GM23248 (cell line): Measurements from ENCODE around the gene TRDN. TPM values are rescaled to one million over a fixed set of nuclear protein-coding genes. Genes with fewer than 3 reads are reported as not detected.

Source experiments
- DNase-seq: peaks from one replicate; pipeline ENCODE4 v3.0.0-alpha.2; 2015
- H2AFZ ChIP-seq: fragments of 200-600 bp; sonication (generic); 2 replicates; pipeline ENCODE4 v1.6.1; 2016; ENCODE audit warnings: antibody characterized with exemption
- H3F3A ChIP-seq: fragments of 200-600 bp; sonication (generic); 2 replicates; pipeline ENCODE4 v1.6.1; 2016; ENCODE audit warnings: mild to moderate bottlenecking, antibody characterized with exemption, mixed run types; ENCODE audit not compliant: insufficient read depth
- H3K27ac ChIP-seq: fragments of 200-600 bp; sonication (generic); 2 replicates; pipeline ENCODE4 v1.5.1; 2016; ENCODE audit warnings: mild to moderate bottlenecking
- H3K27me3 ChIP-seq: fragments of 200-600 bp; sonication (generic); replicated peaks from 2 replicates; pipeline ENCODE4 v1.6.1; 2016; ENCODE audit warnings: mild to moderate bottlenecking; ENCODE audit not compliant: insufficient read depth
- H3K36me3 ChIP-seq: fragments of 200-600 bp; sonication (generic); 2 replicates; pipeline ENCODE4 v1.6.1; 2016; ENCODE audit warnings: low read depth, mild to moderate bottlenecking
- H3K4me1 ChIP-seq: fragments of 200-600 bp; sonication (generic); 2 replicates; pipeline ENCODE4 v1.6.1; 2016; ENCODE audit warnings: mild to moderate bottlenecking; ENCODE audit not compliant: insufficient read depth
- H3K4me2 ChIP-seq: fragments of 200-600 bp; sonication (generic); one replicate; pipeline ENCODE4 v1.6.1; 2016; ENCODE audit warnings: mild to moderate bottlenecking; ENCODE audit not compliant: unreplicated experiment
- H3K4me3 ChIP-seq: fragments of 200-600 bp; sonication (generic); 2 replicates; pipeline ENCODE4 v1.5.1; 2016; ENCODE audit warnings: mild to moderate bottlenecking
- H3K79me2 ChIP-seq: fragments of 200-600 bp; sonication (generic); 2 replicates; pipeline ENCODE4 v1.6.1; 2016; ENCODE audit warnings: mild to moderate bottlenecking; ENCODE audit not compliant: insufficient read depth
- H3K9ac ChIP-seq: fragments of 200-600 bp; sonication (generic); 2 replicates; pipeline ENCODE4 v1.6.1; 2016; ENCODE audit warnings: mild to moderate bottlenecking
- H3K9me2 ChIP-seq: fragments of 200-600 bp; sonication (generic); 2 replicates; pipeline ENCODE4 v1.6.1; 2016; ENCODE audit warnings: mixed run types, mild to moderate bottlenecking, moderate library complexity; ENCODE audit not compliant: insufficient read depth
- H3K9me3 ChIP-seq: fragments of 200-600 bp; sonication (generic); one replicate; pipeline ENCODE4 v1.6.1; 2017; ENCODE audit warnings: low read depth
- H4K20me1 ChIP-seq: fragments of 200-600 bp; sonication (generic); 2 replicates; pipeline ENCODE4 v1.6.0; 2016; ENCODE audit not compliant: insufficient read depth
- EZH2 ChIP-seq: fragments of 200-600 bp; sonication (generic); IDR thresholded peaks from 2 replicates; pipeline ENCODE4 v1.6.1; 2018; ENCODE audit warnings: antibody characterized with exemption, mild to moderate bottlenecking; ENCODE audit not compliant: insufficient read depth, poor library complexity, severe bottlenecking
- EZH2phosphoT487 ChIP-seq: fragments of 200-600 bp; sonication (generic); IDR thresholded peaks from 2 replicates; pipeline ENCODE4 v1.6.1; 2018; ENCODE audit warnings: antibody characterized with exemption, moderate library complexity, mild to moderate bottlenecking, low read depth; ENCODE audit not compliant: insufficient read depth
- WGBS, 2 experiments: methylation state at CpG; one replicate each; pipeline ENCODE4 v1.1.6; 2015 to 2017; ENCODE audit warnings: low lambda C conversion rate in 2 of 2, low coverage in 1 of 2; ENCODE audit errors: missing lambda C conversion rate in 2 of 2; 5-methylcytosine and 5-hydroxymethylcytosine counted together
- in situ Hi-C: fragments of 300-500 bp; cut with MboI; formaldehyde crosslinking; loops from 2 replicates; pipeline ENCODE4 v1.15.0; 2020
- polyA plus RNA-seq: library from polyadenylated mRNA; unstranded; fragments of >200 nt; fragmentation: Nextera tagmentation; extraction: Ambion mirVana; gene quantifications from 2 replicates; pipeline ENCODE4 v1.2.1, GENCODE V29; 2016
- total RNA-seq: library from RNA; depleted of rRNA; stranded (reverse); fragments of >200 nt; shearing (Covaris generic); gene quantifications from 2 replicates; pipeline ENCODE4 v1.2.3, GENCODE V29; 2014

Gene TRDN
- total and polyA plus RNA-seq, 2 experiments from 2014 or later, result not detected

- 40 to 54% methylated on average over 3 of the region's 3 CpGs for WGBS, 2 experiments
- in situ Hi-C loops, result no loop called here
Measured at GRCh38 chr6:123213921-123214320, 422.8 kb downstream of the TRDN start.

GRCh38 chr6:123211777-123212545, 424.8 kb downstream of the TRDN start:
- no peaks in the 10 kb centered on the region for H3K9me2 ChIP-seq
- H3K9me3 ChIP-seq, result peaks cover 5% of the 10 kb centered on the region
- H4K20me1 ChIP-seq, result no peaks in the 10 kb centered on the region
- in situ Hi-C loops, result no loop called here
- H3K36me3 ChIP-seq, result no peaks in the 10 kb centered on the region
- H3K4me2 ChIP-seq, result no peak overlapping the region
- no peak for DNase-seq
- H3K27ac ChIP-seq, result no peak overlapping the region
- no peaks in the 10 kb centered on the region for H3K27me3 ChIP-seq
- no peak overlapping the region for H2AFZ ChIP-seq
- 29 to 37% methylated on average over 4 of the region's 4 CpGs for WGBS, 2 experiments
- H3K9ac ChIP-seq, result no peak overlapping the region
- H3K4me1 ChIP-seq, result no peaks in the 10 kb centered on the region
- H3F3A ChIP-seq, result no peaks in the 10 kb centered on the region
- H3K4me3 ChIP-seq, result no peak overlapping the region
- H3K79me2 ChIP-seq, result no peaks in the 10 kb centered on the region
- TF ChIP-seq EZH2phosphoT487 (no peak), EZH2 (no peak)

More at GRCh38 chr6:123213921-123214320, 422.8 kb downstream of the TRDN start:
- Histone ChIP-seq H3K27ac (no peak overlapping the region), H3K36me3 (no peaks in the 10 kb centered on the region), H3K4me2 (no peak overlapping the region), H4K20me1 (no peaks in the 10 kb centered on the region), H3F3A (no peaks in the 10 kb centered on the region), H3K27me3 (no peaks in the 10 kb centered on the region), H3K79me2 (no peaks in the 10 kb centered on the region), H3K9ac (no peak overlapping the region), H2AFZ (no peak overlapping the region), H3K9me3 (no peaks in the 10 kb centered on the region), H3K4me1 (no peaks in the 10 kb centered on the region), H3K9me2 (no peaks in the 10 kb centered on the region), H3K4me3 (no peak overlapping the region)
- TF ChIP-seq EZH2phosphoT487 (no peak), EZH2 (no peak)
- DNase-seq, result no peak

GRCh38 chr6:123210645-123211044, 426.1 kb downstream of the TRDN start:
- 21 to 24% methylated on average over 2 of the region's 2 CpGs for WGBS, 2 experiments
- no peak overlapping the region for H3K9ac ChIP-seq
- H2AFZ ChIP-seq, result no peak overlapping the region
- H3K9me2 ChIP-seq, result no peaks in the 10 kb centered on the region
- H3K27ac ChIP-seq, result no peak overlapping the region
- H3K79me2 ChIP-seq, result no peaks in the 10 kb centered on the region
- peaks cover 5% of the 10 kb centered on the region for H3K9me3 ChIP-seq
- in situ Hi-C loops, result no loop called here
- H3K4me3 ChIP-seq, result no peak overlapping the region
- TF ChIP-seq EZH2phosphoT487 (no peak), EZH2 (no peak)
- no peaks in the 10 kb centered on the region for H3K4me1 ChIP-seq
- no peaks in the 10 kb centered on the region for H3K36me3 ChIP-seq
- no peaks in the 10 kb centered on the region for H3K27me3 ChIP-seq
- no peaks in the 10 kb centered on the region for H3F3A ChIP-seq
- H3K4me2 ChIP-seq, result no peak overlapping the region
- DNase-seq, result no peak
- H4K20me1 ChIP-seq, result no peaks in the 10 kb centered on the region

- no peak overlapping the region for H3K9ac ChIP-seq
- H3K4me1 ChIP-seq, result no peaks in the 10 kb centered on the region
- no peak overlapping the region for H2AFZ ChIP-seq
- TF ChIP-seq EZH2phosphoT487, result no peak
- no peak for TF ChIP-seq EZH2
- no peaks in the 10 kb centered on the region for H4K20me1 ChIP-seq
- peaks cover 5% of the 10 kb centered on the region for H3K9me3 ChIP-seq
- no peaks in the 10 kb centered on the region for H3K9me2 ChIP-seq
- no peaks in the 10 kb centered on the region for H3F3A ChIP-seq
- H3K27ac ChIP-seq, result no peak overlapping the region
- in situ Hi-C loops, result no loop called here
- WGBS, 2 experiments, result 18 to 21% methylated on average over 7 of the region's 7 CpGs
- H3K4me2 ChIP-seq, result no peak overlapping the region
- H3K27me3 ChIP-seq, result no peaks in the 10 kb centered on the region
- H3K4me3 ChIP-seq, result no peak overlapping the region
- no peak for DNase-seq
- no peaks in the 10 kb centered on the region for H3K79me2 ChIP-seq
- no peaks in the 10 kb centered on the region for H3K36me3 ChIP-seq
Measured at GRCh38 chr6:123207967-123208510, 428.7 kb downstream of the TRDN start.
